CD4-positive, alpha-beta T cell treated with Interferon alpha-2 for 1 hour (primary cell): Measurements from ENCODE around the gene ZKSCAN4.
A peak's percentile ranks its signal among the peaks of the same experiment; 100 is the strongest.

ENCODE experiments used
- DNase-seq, 2 donors: peaks; one replicate each; pipeline ENCODE4 v3.0.0-alpha.2; 2020 to 2022

ZKSCAN4 gene

GRCh38 chr6:28248916-28249315 lies 3.2 kb downstream of the ZKSCAN4 start:
- no peak for DNase-seq

DNA sequence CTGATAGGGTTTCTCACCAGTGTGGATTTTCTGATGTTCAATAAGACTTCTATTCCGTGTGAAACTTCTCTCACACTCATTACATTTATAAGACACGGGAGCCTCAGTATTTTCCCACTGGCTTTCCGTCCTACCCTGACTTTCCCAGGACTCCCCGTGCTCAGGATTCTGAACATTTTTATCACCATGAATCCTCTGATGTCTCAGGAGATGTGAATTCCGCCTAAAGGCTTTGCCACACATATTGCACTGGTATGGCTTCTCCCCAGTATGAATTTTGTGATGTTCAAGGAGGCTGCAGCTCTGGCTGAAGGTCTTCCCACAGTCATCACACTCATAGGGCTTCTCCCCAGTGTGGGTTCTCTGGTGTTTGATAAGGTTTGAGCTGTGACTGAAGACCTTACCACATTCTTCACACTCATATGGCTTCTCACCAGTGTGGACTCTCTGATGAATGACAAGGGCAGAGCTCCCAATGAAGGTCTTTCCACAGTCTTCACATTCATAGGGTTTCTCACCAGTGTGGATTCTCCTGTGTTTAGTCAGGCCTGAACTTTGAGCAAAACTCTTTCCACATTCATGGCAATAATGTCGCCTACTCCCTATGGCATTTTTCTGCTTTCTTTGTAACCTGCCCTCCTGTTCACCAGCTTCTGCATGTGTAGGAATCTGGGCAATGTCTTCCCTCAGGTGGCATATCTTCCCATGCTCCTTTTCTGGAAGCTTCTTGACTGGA lies 6.7 kb downstream of the ZKSCAN4 start:
- no peak for DNase-seq

GRCh38 chr6:28243946-28244345 lies 8.1 kb downstream of the ZKSCAN4 start:
- DNase-seq, result no peak

DNA sequence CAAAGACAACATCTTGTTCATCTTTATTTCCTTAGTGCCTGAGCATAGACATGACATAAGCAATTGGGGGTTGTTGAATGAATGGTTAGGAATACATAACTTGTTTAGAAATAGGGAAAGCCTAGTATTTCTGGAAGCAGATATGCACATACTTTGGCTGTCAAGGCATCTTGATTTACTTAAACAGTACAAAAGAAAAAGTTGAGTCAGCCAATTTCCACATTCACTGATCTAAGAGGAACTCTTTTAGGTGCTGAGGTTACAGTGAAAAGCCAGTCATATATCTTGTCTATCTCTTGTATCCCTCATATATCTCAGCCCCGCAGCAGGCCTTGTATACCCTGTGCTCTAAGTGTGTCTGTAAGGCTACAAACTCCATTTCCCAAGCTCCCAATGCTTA lies 11.6 kb downstream of the ZKSCAN4 start:
- no peak for DNase-seq

DNA sequence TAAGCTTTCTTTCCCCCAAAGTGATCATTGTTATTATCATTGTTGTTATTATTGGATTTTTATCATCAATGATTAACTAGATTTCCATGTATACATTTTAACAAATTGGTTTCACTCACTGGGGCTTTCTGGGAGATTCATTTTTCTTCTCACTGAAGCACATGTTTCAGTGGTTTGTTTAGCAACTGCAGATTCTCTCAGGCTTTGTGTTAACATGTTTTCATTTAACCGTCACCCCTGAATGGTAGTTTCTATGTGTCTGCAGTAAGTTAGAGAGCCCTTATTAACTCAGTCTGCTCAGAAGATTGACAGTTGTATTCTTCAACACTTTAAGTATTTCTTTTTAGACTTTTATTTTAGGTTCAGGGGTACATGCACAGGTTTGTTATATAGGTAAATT lies 12.4 kb downstream of the ZKSCAN4 start:
- no peak for DNase-seq

DNA sequence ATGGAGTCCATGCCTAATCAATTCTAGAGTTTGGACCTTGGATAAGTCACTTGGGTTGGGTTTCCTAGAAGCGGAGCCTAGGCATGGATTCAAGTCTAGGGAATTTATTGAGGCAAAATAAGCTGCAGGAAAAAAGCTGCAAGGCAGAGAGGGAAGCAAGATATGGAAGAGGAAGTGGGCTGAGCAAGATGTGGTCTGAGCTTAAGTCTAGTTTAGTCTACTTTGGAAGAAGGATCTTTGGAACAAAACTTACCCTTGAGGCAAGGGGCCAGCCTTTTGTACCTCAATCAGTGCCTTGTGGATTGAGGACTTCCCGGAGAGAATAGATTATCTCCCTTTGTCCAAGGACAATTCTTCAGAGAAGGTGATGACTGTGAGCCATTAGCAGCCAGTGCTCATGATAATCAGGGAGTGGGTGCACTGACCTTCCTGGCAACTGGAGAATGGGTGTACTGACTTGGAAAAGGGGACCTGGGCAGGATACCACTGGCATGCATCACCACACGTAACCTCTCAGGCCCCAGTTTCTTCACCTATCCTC lies 16.1 kb downstream of the ZKSCAN4 start:
- no peak for DNase-seq

DNA sequence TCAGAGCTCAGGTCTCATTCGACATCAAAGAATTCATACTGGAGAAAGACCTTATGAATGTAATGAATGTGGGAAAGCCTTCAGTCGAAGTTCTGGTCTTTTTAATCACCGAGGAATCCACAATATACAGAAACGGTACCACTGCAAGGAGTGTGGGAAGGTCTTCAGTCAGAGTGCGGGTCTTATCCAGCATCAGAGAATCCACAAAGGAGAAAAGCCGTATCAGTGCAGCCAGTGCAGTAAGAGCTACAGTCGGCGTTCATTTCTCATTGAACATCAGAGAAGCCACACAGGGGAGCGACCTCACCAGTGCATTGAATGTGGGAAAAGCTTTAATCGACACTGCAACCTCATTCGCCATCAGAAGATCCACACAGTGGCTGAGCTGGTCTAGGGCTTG lies 19.3 kb downstream of the ZKSCAN4 start:
- DNase-seq, result no peak

- no peak for DNase-seq
These were observed 25.6 kb downstream of the ZKSCAN4 start for GRCh38 chr6:28226460-28226859.

DNA sequence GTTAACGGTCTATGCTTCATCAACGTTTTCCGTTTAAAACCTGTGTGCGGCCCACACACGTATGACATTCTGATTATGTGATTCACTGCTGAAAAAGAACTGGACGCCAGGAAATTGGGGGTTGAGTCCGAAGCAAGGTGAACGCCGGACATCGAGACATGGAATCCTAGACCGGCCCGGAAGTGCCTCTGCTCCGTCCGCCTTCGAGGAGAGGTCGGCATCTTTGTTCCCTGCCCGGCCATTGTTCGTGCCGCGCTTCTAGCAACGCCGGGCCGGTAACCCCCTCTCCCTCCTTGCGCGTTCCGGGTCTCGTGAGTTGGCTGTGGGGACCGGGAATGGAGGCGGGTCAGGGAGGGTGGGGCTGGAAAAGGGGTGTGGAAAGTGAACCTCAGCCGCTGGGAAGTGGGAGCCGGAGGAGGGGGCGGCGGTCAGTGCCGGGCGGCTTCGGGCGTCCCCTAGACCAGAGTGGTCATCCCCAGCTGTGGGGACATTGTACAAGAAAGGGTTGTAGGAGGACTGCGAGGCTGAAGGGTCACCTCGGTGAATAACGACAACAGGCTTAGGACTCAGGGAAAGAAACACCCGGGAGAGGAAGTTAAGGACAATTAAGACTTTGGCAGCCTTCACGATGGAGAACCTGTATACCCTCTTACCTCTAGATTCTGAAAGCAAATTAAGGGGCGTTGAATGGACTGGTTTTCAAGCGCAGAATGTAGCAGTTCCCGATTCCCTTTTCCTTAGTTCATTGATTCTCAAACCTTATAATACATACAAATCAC lies 26.8 kb downstream of the ZKSCAN4 start, which contains the start of gene ZSCAN9:
Gene ZSCAN9 (plus strand): TSS at position 220 of the 779 bp plus-strand sequence. CDS start 1,810 bp downstream, outside the sequence.
- DNase-seq, result peak; percentile 59 to 65

GRCh38 chr6:28224131-28225055 lies 27.7 kb downstream of the ZKSCAN4 start:
- no peak for DNase-seq

DNA sequence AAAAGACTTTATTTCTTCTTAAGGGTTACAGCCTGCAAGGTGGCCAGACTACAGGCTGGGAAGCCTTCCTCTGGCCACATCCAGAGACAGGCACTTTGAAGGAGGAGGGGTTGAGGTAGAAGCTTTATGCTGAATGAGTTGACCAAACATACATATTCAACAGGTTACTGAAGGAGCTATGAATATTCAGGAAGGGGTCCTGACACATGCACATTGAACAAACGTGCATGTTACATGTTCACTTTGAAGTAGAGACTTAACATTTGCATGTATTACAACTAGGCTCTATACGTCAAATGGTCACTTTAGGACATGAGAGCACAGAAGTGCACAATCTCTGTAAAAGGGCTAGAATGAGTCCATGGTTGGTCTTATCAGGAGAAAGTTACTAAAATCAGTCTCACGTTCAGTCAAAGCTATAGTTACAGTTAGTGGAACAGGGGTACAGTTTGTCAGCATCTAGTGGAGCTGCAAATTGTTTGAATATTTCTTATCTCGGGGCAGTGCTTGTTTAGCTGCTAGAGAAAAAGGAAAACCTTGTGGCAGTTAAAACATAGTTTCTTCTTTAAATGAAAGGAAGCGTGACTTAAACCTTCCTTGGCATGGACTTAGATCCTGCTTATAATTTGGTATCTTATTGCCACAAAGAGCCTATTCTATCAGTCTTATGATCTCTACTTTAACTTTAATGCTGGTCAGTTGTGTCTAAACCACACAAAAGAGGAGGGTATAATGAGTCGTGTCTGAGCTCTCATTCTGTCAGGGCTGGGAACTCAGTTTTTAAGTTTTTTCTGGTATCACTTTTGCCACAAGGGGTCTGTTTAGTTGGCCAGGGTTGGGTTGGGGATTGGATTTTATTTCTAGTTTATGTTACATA lies 31.6 kb downstream of the ZKSCAN4 start:
- DNase-seq, result no peak

DNA sequence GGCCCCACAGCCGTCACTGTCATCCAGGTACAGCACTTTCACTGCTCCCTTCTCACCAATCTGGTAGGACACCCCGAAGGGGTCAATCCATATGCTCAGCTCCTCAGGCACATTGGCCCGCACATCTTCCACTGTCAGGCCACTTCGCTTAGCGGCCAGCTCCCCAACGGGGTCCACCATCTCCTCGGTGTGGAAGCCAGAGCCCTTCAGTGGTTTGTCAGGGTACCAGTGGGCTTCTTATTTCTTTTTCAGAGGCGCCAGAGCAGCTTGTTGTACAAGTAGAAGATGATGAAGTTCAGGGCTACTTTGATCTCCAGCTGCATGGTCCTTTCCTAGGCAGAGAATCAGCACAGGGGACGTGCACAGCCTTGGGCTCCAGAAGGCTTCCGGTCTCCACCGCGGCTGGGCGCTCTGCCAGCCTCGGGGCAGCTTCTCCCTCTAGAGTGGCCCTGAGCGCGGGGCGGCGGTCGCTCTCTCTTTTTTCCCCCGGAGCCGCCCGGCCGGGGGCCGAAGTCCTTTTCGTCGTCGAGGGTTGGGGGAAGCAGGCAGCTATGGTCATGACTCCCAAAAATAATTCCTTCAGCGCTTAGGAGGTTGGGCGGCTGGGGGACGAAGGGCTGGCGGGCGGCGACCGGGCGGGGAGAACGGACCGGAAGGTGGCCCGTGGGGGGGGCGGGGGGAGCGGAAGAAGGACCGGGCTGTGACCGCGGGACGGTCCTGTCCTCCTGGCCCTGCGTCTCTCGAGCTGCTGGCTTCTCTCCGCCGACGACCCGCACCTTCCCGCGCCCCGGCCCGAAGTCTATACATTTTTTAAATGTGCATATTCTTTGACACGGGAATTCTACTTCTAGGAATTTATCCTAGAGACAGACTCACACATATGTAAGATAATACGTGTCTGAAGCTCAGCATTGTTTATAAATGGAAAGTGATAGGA lies 33.5 kb downstream of the ZKSCAN4 start:
- DNase-seq, result peak; percentile 11 to 36

- DNase-seq, result no peak
These were observed 34.2 kb downstream of the ZKSCAN4 start for GRCh38 chr6:28217890-28218289.

DNA sequence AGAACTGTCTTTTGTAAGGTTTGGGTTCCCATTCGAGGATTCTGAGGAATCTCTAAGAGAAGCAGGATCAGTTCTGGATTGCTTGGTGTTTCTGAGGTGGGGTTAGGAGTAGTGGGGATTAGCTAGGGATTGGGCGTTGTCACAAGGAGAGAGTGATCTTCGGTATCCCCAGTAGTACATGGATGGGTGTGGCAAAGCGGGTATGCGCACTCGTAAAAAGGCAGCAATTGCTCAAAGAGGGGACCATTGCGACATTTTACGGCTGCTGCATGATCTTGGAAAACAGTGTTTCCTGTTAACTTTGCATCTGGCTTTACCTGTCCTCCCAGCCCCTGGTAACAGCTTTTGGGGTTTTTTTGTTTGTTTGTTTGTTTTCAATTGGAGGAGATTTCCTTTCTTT lies 36.6 kb downstream of the ZKSCAN4 start:
- no peak for DNase-seq

DNA sequence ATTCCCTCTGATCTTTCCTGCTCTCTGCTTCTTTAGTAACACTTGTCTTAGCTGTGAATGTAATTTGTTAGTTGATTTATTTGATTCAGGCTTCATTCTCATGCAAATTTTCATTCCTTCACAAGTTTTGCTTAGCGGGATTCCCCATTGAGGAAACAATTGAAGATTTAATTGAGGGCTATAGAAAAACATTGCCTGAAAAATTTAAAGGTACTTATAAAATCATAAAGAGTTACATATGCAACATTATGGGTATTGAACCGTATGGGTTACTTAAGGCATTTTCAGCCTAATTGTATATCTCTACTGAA lies 38.9 kb downstream of the ZKSCAN4 start:
- DNase-seq, result no peak

DNA sequence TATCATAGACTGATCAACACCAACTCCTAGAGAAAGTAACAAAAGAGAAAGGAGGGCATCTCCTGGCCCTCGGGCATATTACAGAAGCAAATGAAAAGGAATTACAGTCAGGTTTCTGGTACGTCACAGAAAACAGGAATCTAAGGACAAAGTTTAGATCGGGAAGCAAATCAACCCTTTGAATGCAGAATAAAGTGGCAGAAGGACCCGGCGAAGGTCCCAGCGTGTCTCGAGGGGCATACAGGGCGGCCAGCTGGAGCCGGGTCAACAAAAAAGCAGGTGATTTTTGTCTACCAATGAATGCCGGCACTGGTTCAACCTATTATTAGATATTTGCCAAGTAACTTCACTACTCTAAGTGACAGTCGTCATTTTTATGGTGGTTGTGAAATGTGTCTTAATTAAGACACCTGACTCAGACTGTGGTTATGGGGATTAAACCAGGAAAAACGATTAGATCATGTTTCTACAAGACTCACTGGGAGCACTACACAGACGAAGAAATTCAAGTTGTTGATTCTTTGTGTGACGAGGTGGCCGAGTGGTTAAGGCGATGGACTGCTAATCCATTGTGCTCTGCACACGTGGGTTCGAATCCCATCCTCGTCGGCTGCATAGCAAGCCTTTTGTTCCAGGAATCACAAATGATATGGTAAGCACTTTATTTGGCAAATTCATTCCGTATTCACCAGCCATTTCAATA lies 39.4 kb downstream of the ZKSCAN4 start:
- DNase-seq, result no peak

GRCh38 chr6:28211840-28212509 lies 40.1 kb downstream of the ZKSCAN4 start:
- DNase-seq, result no peak

DNA sequence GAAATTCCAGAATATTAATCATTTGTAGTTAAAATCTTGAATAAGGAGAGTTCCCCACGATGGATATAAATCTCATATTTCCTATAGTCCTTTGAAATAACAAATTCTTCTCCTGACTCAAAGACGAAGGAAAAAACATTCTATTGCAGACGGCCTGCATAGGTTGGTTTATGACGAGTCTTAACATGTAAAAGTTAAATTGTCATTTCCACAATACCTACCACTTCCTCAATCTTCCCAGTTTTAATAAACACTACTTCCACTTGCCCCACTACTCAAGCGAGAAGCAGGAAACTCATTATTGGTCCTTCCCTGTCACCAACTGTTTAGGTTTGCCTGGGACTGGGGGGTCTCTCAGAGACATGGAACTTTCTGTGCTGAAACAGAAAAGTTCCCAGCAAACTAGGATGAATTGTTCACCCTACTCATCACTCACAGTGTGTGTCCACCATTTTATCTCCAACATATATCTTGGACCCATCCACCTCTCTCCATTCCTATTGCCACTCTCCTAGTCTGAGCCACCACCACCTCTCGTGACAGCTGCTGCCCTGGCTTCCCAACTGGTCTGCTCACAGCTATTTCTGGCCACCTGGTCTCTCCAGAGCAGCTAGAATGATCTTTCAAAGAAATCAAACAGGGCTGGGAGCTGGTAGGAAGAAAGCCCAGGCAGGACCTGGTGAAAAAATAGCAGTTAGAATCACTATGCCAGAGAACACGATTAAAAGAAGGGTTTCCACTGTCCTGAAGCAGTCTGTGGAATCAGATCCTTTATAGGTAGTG lies 42.1 kb downstream of the ZKSCAN4 start:
- no peak for DNase-seq
